ENCODE data around the gene COPZ1.
A peak's percentile ranks its signal among the peaks of the same experiment; 100 is the strongest.

Gene COPZ1

GRCh38 chr12:54286042-54287030, 38.6 kb upstream of the COPZ1 start:
- Histone ChIP-seq H3K9me3 (ENCODE audit: insufficient read depth, low read depth, low read length) (no peaks in the 10 kb centered on the region), H3F3A (ENCODE audit: low read depth) (peaks cover 48% of the 10 kb centered on the region), H2AFZ (ENCODE audit: low read length) (no peak overlapping the region), H3K4me1 (ENCODE audit: insufficient read depth, low read length, poor library complexity, severe bottlenecking) (peaks cover 35% of the 10 kb centered on the region), H4K20me1 (ENCODE audit: insufficient read depth, low read length, poor library complexity, severe bottlenecking) (peaks cover 78% of the 10 kb centered on the region), H3K9ac (ENCODE audit: low read depth, low read length, poor library complexity, severe bottlenecking) (peak overlapping the region; percentile 93), H3K4me3 (ENCODE audit: low read length, poor library complexity, severe bottlenecking) (peak overlapping the region; percentile 76), H3K9me2 (replicated peaks; ENCODE audit: low read depth, low read length) (no peaks in the 10 kb centered on the region), H3K36me3 (ENCODE audit: insufficient read depth, low read length) (peaks cover 77% of the 10 kb centered on the region), H3K79me2 (ENCODE audit: insufficient read depth, low read length) (peaks cover 90% of the 10 kb centered on the region), H3K27me3 (ENCODE audit: insufficient read depth, low read length, poor library complexity, severe bottlenecking) (peaks cover 10% of the 10 kb centered on the region), H3K4me2 (ENCODE audit: low read depth, low read length, poor library complexity, severe bottlenecking) (peak overlapping the region; percentile 96)
- TF ChIP-seq CTCF (conservative IDR thresholded peaks at IDR 0.05; ENCODE audit: low read length), result no peak
- TF ChIP-seq EZH2phosphoT487 (IDR thresholded peaks at IDR 0.05; ENCODE audit: borderline replicate concordance), result no peak

- H3K27me3 ChIP-seq (ENCODE audit: insufficient read depth, low read length, poor library complexity, severe bottlenecking), result peaks cover 5% of the 10 kb centered on the region
- H3K9me3 ChIP-seq (ENCODE audit: insufficient read depth, low read depth, low read length), result no peaks in the 10 kb centered on the region
- peaks cover 48% of the 10 kb centered on the region for H3F3A ChIP-seq (ENCODE audit: low read depth)
- H3K9me2 ChIP-seq (replicated peaks; ENCODE audit: low read depth, low read length), result no peaks in the 10 kb centered on the region
- peak overlapping the region; percentile 96 for H3K4me2 ChIP-seq (ENCODE audit: low read depth, low read length, poor library complexity, severe bottlenecking)
- no peak overlapping the region for H3K9ac ChIP-seq (ENCODE audit: low read depth, low read length, poor library complexity, severe bottlenecking)
- peaks cover 32% of the 10 kb centered on the region for H3K4me1 ChIP-seq (ENCODE audit: insufficient read depth, low read length, poor library complexity, severe bottlenecking)
- H3K79me2 ChIP-seq (ENCODE audit: insufficient read depth, low read length), result peaks cover 90% of the 10 kb centered on the region
- peak overlapping the region; percentile 76 for H3K4me3 ChIP-seq (ENCODE audit: low read length, poor library complexity, severe bottlenecking)
- H3K36me3 ChIP-seq (ENCODE audit: insufficient read depth, low read length), result peaks cover 77% of the 10 kb centered on the region
- H2AFZ ChIP-seq (ENCODE audit: low read length), result no peak overlapping the region
- H4K20me1 ChIP-seq (ENCODE audit: insufficient read depth, low read length, poor library complexity, severe bottlenecking), result peaks cover 73% of the 10 kb centered on the region
- TF ChIP-seq EZH2phosphoT487 (IDR thresholded peaks at IDR 0.05; ENCODE audit: borderline replicate concordance), result no peak
- no peak for TF ChIP-seq CTCF (conservative IDR thresholded peaks at IDR 0.05; ENCODE audit: low read length)
Measured at GRCh38 chr12:54287261-54288157, 37.4 kb upstream of the COPZ1 start.

GRCh38 chr12:54292083-54292930, 32.6 kb upstream of the COPZ1 start:
- Histone ChIP-seq H3K4me3 (ENCODE audit: low read length, poor library complexity, severe bottlenecking) (no peak overlapping the region), H3K4me1 (ENCODE audit: insufficient read depth, low read length, poor library complexity, severe bottlenecking) (peaks cover 28% of the 10 kb centered on the region), H4K20me1 (ENCODE audit: insufficient read depth, low read length, poor library complexity, severe bottlenecking) (peaks cover 43% of the 10 kb centered on the region), H2AFZ (ENCODE audit: low read length) (no peak overlapping the region), H3F3A (ENCODE audit: low read depth) (peaks cover 31% of the 10 kb centered on the region), H3K36me3 (ENCODE audit: insufficient read depth, low read length) (peaks cover 38% of the 10 kb centered on the region; the same call in 1 of the 2 replicates), H3K9ac (ENCODE audit: low read depth, low read length, poor library complexity, severe bottlenecking) (no peak overlapping the region), H3K4me2 (ENCODE audit: low read depth, low read length, poor library complexity, severe bottlenecking) (no peak overlapping the region), H3K9me3 (ENCODE audit: insufficient read depth, low read depth, low read length) (no peaks in the 10 kb centered on the region), H3K27me3 (ENCODE audit: insufficient read depth, low read length, poor library complexity, severe bottlenecking) (no peaks in the 10 kb centered on the region), H3K9me2 (replicated peaks; ENCODE audit: low read depth, low read length) (no peaks in the 10 kb centered on the region), H3K79me2 (ENCODE audit: insufficient read depth, low read length) (peaks cover 86% of the 10 kb centered on the region)
- TF ChIP-seq CTCF (conservative IDR thresholded peaks at IDR 0.05; ENCODE audit: low read length), result no peak
- TF ChIP-seq EZH2phosphoT487 (IDR thresholded peaks at IDR 0.05; ENCODE audit: borderline replicate concordance), result no peak

Data from Loucy (cell line).